DND-41 (cell line): ENCODE results near the gene DCLRE1C.
"Not testable (repeated sequence)": the region's sequence is repeated elsewhere in the genome, so short reads cannot be mapped to it uniquely, and the experiment has no call there.

Experiments
- EZH2 ChIP-seq: IDR thresholded peaks from 3 replicates; pipeline ENCODE4 v1.6.1; 2012; ENCODE audit warnings: borderline replicate concordance, low read depth, mild to moderate bottlenecking, moderate library complexity, low read length, inconsistent platforms; ENCODE audit not compliant: severe bottlenecking
- TF ChIP-seq, protein P1 (sequence below): IDR thresholded peaks from 2 replicates; pipeline ENCODE4 v1.5.1; 2012; ENCODE audit warnings: borderline replicate concordance, low read length, moderate library complexity, mild to moderate bottlenecking; ENCODE audit not compliant: poor library complexity, severe bottlenecking; ENCODE audit errors: extremely low read depth

GRCh38 chr10:14993500-14994455 lies 39.9 kb upstream of the DCLRE1C start:
- TF ChIP-seq, protein P1, sequence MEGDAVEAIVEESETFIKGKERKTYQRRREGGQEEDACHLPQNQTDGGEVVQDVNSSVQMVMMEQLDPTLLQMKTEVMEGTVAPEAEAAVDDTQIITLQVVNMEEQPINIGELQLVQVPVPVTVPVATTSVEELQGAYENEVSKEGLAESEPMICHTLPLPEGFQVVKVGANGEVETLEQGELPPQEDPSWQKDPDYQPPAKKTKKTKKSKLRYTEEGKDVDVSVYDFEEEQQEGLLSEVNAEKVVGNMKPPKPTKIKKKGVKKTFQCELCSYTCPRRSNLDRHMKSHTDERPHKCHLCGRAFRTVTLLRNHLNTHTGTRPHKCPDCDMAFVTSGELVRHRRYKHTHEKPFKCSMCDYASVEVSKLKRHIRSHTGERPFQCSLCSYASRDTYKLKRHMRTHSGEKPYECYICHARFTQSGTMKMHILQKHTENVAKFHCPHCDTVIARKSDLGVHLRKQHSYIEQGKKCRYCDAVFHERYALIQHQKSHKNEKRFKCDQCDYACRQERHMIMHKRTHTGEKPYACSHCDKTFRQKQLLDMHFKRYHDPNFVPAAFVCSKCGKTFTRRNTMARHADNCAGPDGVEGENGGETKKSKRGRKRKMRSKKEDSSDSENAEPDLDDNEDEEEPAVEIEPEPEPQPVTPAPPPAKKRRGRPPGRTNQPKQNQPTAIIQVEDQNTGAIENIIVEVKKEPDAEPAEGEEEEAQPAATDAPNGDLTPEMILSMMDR, result not testable (repeated sequence)
- TF ChIP-seq EZH2, result not testable (repeated sequence)
